MM.1S (cell line): ENCODE measurements around the gene ADAMTSL1.

Experiments used
- EZH2 ChIP-seq: fragments of 300-600 bp; sonication (generic); optimal IDR thresholded peaks from 2 replicates; pipeline ENCODE3; 2017; ENCODE audit warnings: low read depth, mild to moderate bottlenecking, antibody characterized with exemption, low read length, mixed read lengths
- TF ChIP-seq, protein P1 (sequence below): fragments of 300-600 bp; sonication (generic); IDR thresholded peaks from 2 replicates; pipeline ENCODE4 v1.5.1; 2016; ENCODE audit warnings: antibody characterized with exemption, low read length, mixed read lengths

DNA sequence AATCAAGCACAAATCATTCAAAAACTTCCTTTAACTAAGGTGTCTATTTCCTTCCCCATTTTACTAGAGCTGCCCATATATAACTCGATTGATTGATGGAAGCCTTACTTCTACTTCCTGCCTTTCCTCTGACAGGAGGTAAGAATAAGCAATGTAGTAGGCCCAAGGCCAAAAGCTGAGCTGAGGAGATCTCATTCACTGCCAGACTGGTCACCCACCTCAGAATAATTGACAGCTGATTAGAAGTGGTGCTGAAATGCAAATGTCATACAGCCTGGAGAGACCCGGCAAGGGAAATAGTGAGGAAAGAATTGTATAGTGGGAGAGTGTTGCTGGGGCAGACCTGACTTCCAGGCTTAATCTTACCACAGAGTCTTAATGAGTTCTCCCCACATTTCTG lies 319.2 kb downstream of the ADAMTSL1 start:
- TF ChIP-seq, protein P1, sequence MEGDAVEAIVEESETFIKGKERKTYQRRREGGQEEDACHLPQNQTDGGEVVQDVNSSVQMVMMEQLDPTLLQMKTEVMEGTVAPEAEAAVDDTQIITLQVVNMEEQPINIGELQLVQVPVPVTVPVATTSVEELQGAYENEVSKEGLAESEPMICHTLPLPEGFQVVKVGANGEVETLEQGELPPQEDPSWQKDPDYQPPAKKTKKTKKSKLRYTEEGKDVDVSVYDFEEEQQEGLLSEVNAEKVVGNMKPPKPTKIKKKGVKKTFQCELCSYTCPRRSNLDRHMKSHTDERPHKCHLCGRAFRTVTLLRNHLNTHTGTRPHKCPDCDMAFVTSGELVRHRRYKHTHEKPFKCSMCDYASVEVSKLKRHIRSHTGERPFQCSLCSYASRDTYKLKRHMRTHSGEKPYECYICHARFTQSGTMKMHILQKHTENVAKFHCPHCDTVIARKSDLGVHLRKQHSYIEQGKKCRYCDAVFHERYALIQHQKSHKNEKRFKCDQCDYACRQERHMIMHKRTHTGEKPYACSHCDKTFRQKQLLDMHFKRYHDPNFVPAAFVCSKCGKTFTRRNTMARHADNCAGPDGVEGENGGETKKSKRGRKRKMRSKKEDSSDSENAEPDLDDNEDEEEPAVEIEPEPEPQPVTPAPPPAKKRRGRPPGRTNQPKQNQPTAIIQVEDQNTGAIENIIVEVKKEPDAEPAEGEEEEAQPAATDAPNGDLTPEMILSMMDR, result no peak
- TF ChIP-seq EZH2, result no peak
